H9 (cell line): ENCODE results near the gene MESD. TPM values are rescaled to one million over a fixed set of nuclear protein-coding genes. Genes with fewer than 3 reads are reported as not detected.

Experiments used
- DNase-seq: peaks from one replicate; pipeline ENCODE4 v3.0.0-alpha.2; 2017
- H2AFZ ChIP-seq: one replicate; pipeline ENCODE4 v1.6.1; 2013; ENCODE audit warnings: mild to moderate bottlenecking, low read length, control low read depth, moderate library complexity
- H2AK5ac ChIP-seq: 2 replicates; pipeline ENCODE4 v1.6.1; 2013; ENCODE audit warnings: low read length, control low read depth, mixed read lengths; ENCODE audit not compliant: insufficient read length
- H2BK120ac ChIP-seq: one replicate; pipeline ENCODE4 v1.6.1; 2013; ENCODE audit warnings: low read depth, mild to moderate bottlenecking, low read length, control low read depth, inconsistent platforms; ENCODE audit not compliant: poor library complexity, severe bottlenecking
- H2BK12ac ChIP-seq: 2 replicates; pipeline ENCODE4 v1.6.1; 2013; ENCODE audit warnings: low read length, control low read depth, mixed read lengths, low read depth; ENCODE audit not compliant: insufficient read length
- H2BK15ac ChIP-seq: 2 replicates; pipeline ENCODE4 v1.6.1; 2013; ENCODE audit warnings: low read depth, low read length, control low read depth
- H2BK20ac ChIP-seq: one replicate; pipeline ENCODE4 v1.6.1; 2013; ENCODE audit warnings: low read depth, mild to moderate bottlenecking, low read length, control low read depth, inconsistent platforms; ENCODE audit not compliant: poor library complexity, severe bottlenecking
- H2BK5ac ChIP-seq: 2 replicates; pipeline ENCODE4 v1.6.1; 2013; ENCODE audit warnings: low read length, control low read depth, mixed read lengths; ENCODE audit not compliant: insufficient read length
- H3K14ac ChIP-seq: 2 replicates; pipeline ENCODE4 v1.6.1; 2013; ENCODE audit warnings: low read length, control low read depth; ENCODE audit not compliant: insufficient read depth
- H3K18ac ChIP-seq: 2 replicates; pipeline ENCODE4 v1.6.1; 2013; ENCODE audit warnings: low read depth, mild to moderate bottlenecking, mixed read lengths, low read length, control low read depth; ENCODE audit not compliant: insufficient read length
- H3K23ac ChIP-seq: 2 replicates; pipeline ENCODE4 v1.6.1; 2013; ENCODE audit warnings: low read length, control low read depth, mixed read lengths, low read depth; ENCODE audit not compliant: insufficient read length
- H3K23me2 ChIP-seq: 2 replicates; pipeline ENCODE4 v1.6.1; 2013; ENCODE audit warnings: low read depth, mild to moderate bottlenecking, mixed read lengths, low read length, control low read depth; ENCODE audit not compliant: insufficient read length, poor library complexity, severe bottlenecking
- H3K27ac ChIP-seq: 2 replicates; pipeline ENCODE4 v1.5.1; 2013; ENCODE audit warnings: low read length, control low read depth, mixed read lengths, low read depth; ENCODE audit not compliant: insufficient read length
- H3K27me3 ChIP-seq: 2 replicates; pipeline ENCODE4 v1.6.1; 2013; ENCODE audit warnings: low read length, control low read depth, inconsistent platforms; ENCODE audit not compliant: insufficient read depth
- H3K4ac ChIP-seq: 2 replicates; pipeline ENCODE4 v1.6.1; 2013; ENCODE audit warnings: low read depth, mild to moderate bottlenecking, control low read depth, inconsistent platforms, low read length, moderate library complexity
- H3K4me1 ChIP-seq: 2 replicates; pipeline ENCODE4 v1.6.1; 2013; ENCODE audit warnings: low read length, control low read depth, inconsistent platforms; ENCODE audit not compliant: insufficient read depth
- H3K4me2 ChIP-seq: 2 replicates; pipeline ENCODE4 v1.6.1; 2013; ENCODE audit warnings: low read length, control low read depth, mixed read lengths; ENCODE audit not compliant: insufficient read length, insufficient read depth
- H3K56ac ChIP-seq: 2 replicates; pipeline ENCODE4 v1.6.1; 2013; ENCODE audit warnings: low read depth, mild to moderate bottlenecking, mixed read lengths, low read length, control low read depth; ENCODE audit not compliant: insufficient read length
- H3K79me1 ChIP-seq: 2 replicates; pipeline ENCODE4 v1.6.1; 2013; ENCODE audit warnings: low read depth, mild to moderate bottlenecking, moderate library complexity, low read length, control low read depth, inconsistent platforms; ENCODE audit not compliant: insufficient read depth, poor library complexity, severe bottlenecking
- H3K79me2 ChIP-seq: 2 replicates; pipeline ENCODE4 v1.6.1; 2013; ENCODE audit warnings: low read length, control low read depth, inconsistent platforms; ENCODE audit not compliant: insufficient read depth
- H3K9ac ChIP-seq: 2 replicates; pipeline ENCODE4 v1.6.1; 2013; ENCODE audit warnings: low read length, control low read depth, mixed read lengths; ENCODE audit not compliant: insufficient read length; ENCODE audit errors: extremely low read depth
- H3K9me3 ChIP-seq: one replicate; pipeline ENCODE4 v1.6.1; 2013; ENCODE audit warnings: low read depth, low read length, inconsistent platforms; ENCODE audit not compliant: control insufficient read depth
- H3T11ph ChIP-seq: one replicate; pipeline ENCODE4 v1.6.1; 2013; ENCODE audit warnings: mild to moderate bottlenecking, low read length, control low read depth, inconsistent platforms
- H4K20me1 ChIP-seq: one replicate; pipeline ENCODE4 v1.6.1; 2013; ENCODE audit not compliant: control insufficient read depth, insufficient read length, insufficient read depth
- H4K5ac ChIP-seq: 2 replicates; pipeline ENCODE4 v1.6.1; 2013; ENCODE audit warnings: low read depth, mild to moderate bottlenecking, mixed read lengths, low read length, control low read depth; ENCODE audit not compliant: insufficient read length
- H4K8ac ChIP-seq: replicated peaks from 2 replicates; pipeline ENCODE4 v1.6.1; 2013; ENCODE audit warnings: low read length, control low read depth, mixed read lengths, low read depth; ENCODE audit not compliant: insufficient read length
- H4K91ac ChIP-seq: 2 replicates; pipeline ENCODE4 v1.6.1; 2013; ENCODE audit warnings: low read depth, mild to moderate bottlenecking, moderate library complexity, mixed read lengths, low read length, control low read depth; ENCODE audit not compliant: insufficient read length
- H3K27ac Mint-ChIP-seq, 3 experiments: 2 replicates in 2 of 3; 3 replicates in 1 of 3; pipeline ENCODE4 v1.8.0; 2020 to 2021; ENCODE audit warnings: mixed read lengths in 3 of 3, mild to moderate bottlenecking in 1 of 3, moderate library complexity in 1 of 3
- H3K27me3 Mint-ChIP-seq: 2 replicates; pipeline ENCODE4 v1.8.0; 2021; ENCODE audit warnings: low read depth, mild to moderate bottlenecking, moderate library complexity, mixed read lengths
- H3K36me3 Mint-ChIP-seq, 3 experiments: 2 replicates in 2 of 3; 3 replicates in 1 of 3; pipeline ENCODE4 v1.8.0; 2020 to 2021; ENCODE audit warnings: low read depth in 3 of 3, mixed read lengths in 3 of 3; ENCODE audit not compliant: insufficient read depth in 1 of 3
- H3K4me1 Mint-ChIP-seq, 2 experiments: 2 replicates each; pipeline ENCODE4 v1.8.0; 2020; ENCODE audit warnings: mixed read lengths in 2 of 2
- H3K4me3 Mint-ChIP-seq, 2 experiments: 2 replicates in 1 of 2; 3 replicates in 1 of 2; pipeline ENCODE4 v1.8.0; 2020 to 2021; ENCODE audit warnings: mild to moderate bottlenecking in 2 of 2, mixed read lengths in 2 of 2, moderate library complexity in 1 of 2
- H3K9me3 Mint-ChIP-seq, 2 experiments: 2 replicates in 1 of 2; 3 replicates in 1 of 2; pipeline ENCODE4 v1.8.0; 2020; ENCODE audit warnings: mild to moderate bottlenecking in 2 of 2, mixed read lengths in 2 of 2, moderate library complexity in 1 of 2
- WGBS: extraction: QIAGEN DNeasy Blood & Tissue Kit; methylation state at CpG from one replicate; pipeline ENCODE4 v1.1.7; 2013; ENCODE audit warnings: missing lambda C conversion rate, low lambda C conversion rate, mixed read lengths; ENCODE audit not compliant: insufficient read length; ENCODE audit errors: extremely low coverage; 5-methylcytosine and 5-hydroxymethylcytosine counted together
- total RNA-seq: library from RNA; stranded (reverse); gene quantifications from 2 replicates; pipeline ENCODE4 v1.2.1, GENCODE V29; 2021
- TF ChIP-seq, protein P1 (sequence below): fragments of 200-600 bp; sonication (generic); conservative IDR thresholded peaks from 3 replicates; pipeline ENCODE4 v1.8.0; 2021; ENCODE audit warnings: antibody characterized with exemption, mild to moderate bottlenecking

The MESD gene
- total RNA-seq, 1 experiment from 2014 or later: 29.1 TPM

DNA sequence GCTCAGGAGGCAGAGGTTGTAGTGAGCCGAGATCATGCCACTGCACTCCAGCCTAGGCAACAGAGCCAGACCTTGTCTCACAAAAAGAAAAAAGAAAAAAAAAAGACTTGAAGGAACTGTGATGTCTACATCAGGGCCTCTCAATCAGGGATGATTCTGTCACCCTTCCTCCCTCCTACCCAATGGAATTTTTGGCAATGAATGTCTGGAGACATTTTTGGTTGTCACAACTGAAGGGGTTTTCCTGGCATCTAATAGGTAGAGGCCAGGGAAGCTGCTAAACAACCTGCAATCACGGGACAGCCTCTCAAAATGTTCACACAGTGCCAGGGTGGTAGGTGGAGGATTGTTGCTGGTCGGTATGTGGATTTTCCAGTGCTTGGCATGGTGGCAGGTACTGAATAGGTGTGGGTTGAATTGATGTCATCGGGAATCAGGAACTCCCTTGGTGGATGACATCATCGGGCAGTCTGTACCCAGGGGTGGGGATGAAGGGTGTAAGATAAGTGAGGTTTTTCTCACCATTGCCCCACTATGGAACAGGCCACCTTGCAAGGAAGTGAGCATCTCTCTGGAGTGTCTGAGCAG is 71.3 kb downstream of the MESD start:
- no peak overlapping the region for H2BK5ac ChIP-seq
- Mint-ChIP-seq H3K36me3 (no peaks in the 10 kb centered on the region), H3K4me3 (no peak overlapping the region), H3K9me3 (no peaks in the 10 kb centered on the region), H3K4me1 (peaks cover 17 to 20% of the 10 kb centered on the region in 2 experiments), H3K27me3 (peaks cover 3% of the 10 kb centered on the region; the same call in 1 of the 2 replicates), H3K27ac (no peak overlapping the region; a peak in 1 of 7 replicates)
- H2BK20ac ChIP-seq: no peak overlapping the region
- no peak overlapping the region for H3K18ac ChIP-seq
- no peak overlapping the region for H2BK120ac ChIP-seq
- no peaks in the 10 kb centered on the region for H4K20me1 ChIP-seq
- H4K5ac ChIP-seq: no peak overlapping the region
- H3K9me3 ChIP-seq: no peaks in the 10 kb centered on the region
- DNase-seq: no peak
- no peak overlapping the region for H2AFZ ChIP-seq
- no peaks in the 10 kb centered on the region for H3K79me2 ChIP-seq
- H2BK12ac ChIP-seq: no peak overlapping the region
- H3K4me1 ChIP-seq: no peaks in the 10 kb centered on the region; the same call in 1 of the 2 replicates
- WGBS: no CpG with 5 or more reads among the region's 5 CpGs
- no peak overlapping the region for H3T11ph ChIP-seq
- no peak overlapping the region for H3K4me2 ChIP-seq
- H3K4ac ChIP-seq: no peak overlapping the region
- H3K9ac ChIP-seq: no peak overlapping the region
- H3K27me3 ChIP-seq: no peaks in the 10 kb centered on the region
- no peak overlapping the region for H3K23ac ChIP-seq
- no peak overlapping the region for H4K8ac ChIP-seq
- H3K56ac ChIP-seq: no peak overlapping the region
- H4K91ac ChIP-seq: no peak overlapping the region
- no peak overlapping the region for H3K27ac ChIP-seq
- no peak overlapping the region for H2AK5ac ChIP-seq
- H3K79me1 ChIP-seq: no peaks in the 10 kb centered on the region
- H3K23me2 ChIP-seq: no peaks in the 10 kb centered on the region
- no peak overlapping the region for H3K14ac ChIP-seq
- H2BK15ac ChIP-seq: no peak overlapping the region
- TF ChIP-seq, protein P1, sequence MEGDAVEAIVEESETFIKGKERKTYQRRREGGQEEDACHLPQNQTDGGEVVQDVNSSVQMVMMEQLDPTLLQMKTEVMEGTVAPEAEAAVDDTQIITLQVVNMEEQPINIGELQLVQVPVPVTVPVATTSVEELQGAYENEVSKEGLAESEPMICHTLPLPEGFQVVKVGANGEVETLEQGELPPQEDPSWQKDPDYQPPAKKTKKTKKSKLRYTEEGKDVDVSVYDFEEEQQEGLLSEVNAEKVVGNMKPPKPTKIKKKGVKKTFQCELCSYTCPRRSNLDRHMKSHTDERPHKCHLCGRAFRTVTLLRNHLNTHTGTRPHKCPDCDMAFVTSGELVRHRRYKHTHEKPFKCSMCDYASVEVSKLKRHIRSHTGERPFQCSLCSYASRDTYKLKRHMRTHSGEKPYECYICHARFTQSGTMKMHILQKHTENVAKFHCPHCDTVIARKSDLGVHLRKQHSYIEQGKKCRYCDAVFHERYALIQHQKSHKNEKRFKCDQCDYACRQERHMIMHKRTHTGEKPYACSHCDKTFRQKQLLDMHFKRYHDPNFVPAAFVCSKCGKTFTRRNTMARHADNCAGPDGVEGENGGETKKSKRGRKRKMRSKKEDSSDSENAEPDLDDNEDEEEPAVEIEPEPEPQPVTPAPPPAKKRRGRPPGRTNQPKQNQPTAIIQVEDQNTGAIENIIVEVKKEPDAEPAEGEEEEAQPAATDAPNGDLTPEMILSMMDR: no peak
